ENCODE data around the gene PIN1.
"Not testable (repeated sequence)": the region's sequence is repeated elsewhere in the genome, so short reads cannot be mapped to it uniquely, and the experiment has no call there.

PIN1 gene

DNA sequence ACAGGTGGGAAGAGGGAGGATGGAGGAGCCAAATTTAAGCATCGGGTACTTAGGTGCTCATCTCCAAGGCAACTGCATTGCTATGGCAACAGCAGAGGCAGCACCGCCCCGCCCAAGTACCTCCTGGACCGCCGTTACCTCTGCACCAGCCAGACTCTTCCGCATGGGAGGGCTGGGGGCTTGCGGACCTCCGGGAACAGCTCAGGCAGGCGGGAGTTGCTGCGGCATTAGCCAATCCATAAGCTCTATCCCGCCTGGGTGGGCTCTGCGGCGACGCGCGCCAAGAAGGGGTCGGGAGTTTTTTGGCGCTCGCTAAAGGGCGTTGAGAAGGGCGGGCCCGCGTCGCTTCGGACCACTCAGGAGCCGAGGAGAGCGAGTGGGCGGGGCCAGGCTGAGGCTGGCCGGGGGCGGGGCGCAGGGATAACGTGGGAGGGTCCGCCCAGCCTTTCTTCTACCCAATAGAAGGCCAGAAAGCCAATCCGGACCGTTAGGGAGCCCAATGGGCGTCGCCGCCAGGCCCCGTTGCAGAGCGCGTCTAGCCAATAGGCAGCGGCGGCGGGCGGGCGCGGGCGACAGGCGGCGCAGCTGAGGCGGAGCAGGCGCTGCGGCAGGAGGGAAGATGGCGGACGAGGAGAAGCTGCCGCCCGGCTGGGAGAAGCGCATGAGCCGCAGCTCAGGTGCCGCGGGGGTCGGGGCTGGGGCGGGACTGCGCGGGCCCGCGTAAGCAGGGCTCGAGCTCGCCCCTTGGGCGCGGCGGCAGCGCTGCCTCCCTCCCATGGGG is at the start of gene PIN1:
PIN1 (plus strand) TSS at position 593 of the 781 bp plus-strand sequence; CDS start at position 620, 27 bp downstream.
- DNase-seq, result peak; percentile 97 to 98

DNA sequence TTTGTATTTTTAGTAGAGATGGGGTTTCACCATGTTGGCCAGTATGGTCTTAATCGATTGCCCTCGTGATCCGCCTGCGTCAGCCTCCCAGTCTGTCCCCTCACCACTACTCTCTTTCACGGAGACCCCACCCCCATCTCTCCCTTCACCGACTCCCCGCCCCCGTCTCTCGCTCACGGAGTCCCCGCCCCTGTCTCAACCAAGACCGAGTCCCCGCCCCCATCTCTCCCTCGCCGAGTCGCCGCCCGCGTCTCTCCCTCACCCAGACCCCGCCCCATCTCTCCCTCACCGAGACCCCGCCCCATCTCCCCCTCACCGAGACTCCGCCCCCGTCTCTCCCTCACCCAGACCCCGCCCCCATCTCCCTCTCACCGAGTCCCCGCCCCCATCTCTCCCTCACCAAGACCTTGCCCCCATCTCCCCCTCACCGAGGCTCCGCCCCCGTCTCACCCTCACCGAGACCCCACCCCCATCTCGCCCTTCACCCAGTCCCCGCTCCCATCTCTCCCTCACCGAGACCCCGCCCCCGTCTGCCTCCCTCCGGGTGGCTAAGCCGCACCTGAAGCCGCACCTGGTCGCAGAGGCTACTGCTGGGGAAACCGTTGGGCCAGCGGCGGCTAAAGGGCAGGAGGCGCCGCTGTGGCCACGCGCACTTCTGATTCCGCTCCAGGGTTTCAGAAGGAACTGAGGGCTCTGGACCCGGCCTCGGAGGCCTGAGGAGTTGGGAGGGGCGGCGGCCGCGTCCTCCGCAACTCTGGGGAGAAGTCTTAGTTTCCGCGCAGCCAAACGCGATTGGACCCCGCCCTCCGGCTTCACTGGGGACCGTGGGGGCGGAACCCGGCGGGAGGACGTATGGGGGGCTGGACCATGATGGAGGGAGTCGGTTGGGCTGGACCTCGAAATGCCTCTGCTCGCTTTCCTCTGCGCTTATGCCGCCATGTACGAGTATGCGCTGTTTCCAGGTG is 49.5 kb upstream of the PIN1 start:
- peak; percentile 85 to 93 for DNase-seq

DNA sequence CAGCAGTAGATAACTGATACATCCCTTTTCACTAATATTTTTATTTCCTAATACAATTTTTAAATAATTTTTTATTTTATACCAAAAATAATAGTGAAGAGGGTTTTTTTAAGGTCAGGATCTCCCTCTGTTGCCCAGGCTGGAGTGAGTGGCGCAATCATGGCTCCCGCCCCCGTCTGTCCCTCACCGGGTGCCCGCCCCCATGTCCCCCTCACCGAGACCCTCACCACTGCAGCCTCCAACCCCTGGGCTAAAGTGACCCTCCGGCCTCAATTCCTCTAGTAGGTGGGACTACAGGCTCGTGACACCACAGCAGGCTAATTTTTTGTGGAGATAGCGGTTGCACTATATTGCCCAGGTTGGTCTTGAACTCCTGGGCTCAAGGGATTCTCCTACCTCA is 48.8 kb upstream of the PIN1 start:
- DNase-seq, result no peak

DNA sequence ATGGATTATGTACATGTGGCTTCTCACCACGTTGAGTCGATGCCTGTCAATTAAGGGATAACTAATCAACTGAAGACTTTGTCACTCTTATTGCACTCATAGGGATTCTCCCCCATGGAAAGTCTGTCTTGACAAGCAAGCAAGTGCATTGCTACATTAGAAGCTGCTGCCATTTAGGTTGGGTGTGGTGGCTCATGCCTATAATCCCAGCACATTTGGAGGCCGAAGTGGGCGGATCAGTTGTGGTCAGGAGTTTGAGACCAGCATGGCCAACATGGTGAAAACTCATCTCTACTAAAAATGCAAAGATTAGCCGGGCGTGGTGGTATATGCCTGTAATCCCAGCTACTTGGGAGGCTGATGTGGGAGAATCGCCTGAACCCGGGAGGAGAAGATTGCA is 48.3 kb upstream of the PIN1 start:
- no peak for DNase-seq

DNA sequence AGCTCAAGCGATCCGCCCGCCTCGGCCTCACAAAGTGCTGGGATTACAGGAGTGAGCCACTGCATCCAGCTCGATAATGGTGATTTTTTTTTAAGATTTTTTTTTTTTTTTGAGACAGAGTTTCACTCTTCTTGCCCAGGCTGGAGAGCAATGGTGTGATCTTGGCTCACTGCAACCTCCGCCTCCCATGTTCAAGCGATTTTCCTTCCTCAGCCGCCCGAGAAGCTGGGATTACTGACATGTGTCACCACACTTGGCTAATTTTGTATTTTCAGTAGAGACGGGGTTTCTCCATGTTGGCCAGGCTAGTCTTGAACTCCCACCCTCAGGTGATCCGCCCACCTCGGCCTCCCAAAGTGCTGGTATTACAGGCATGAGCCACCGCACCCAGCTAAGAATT is 46.5 kb upstream of the PIN1 start:
- not testable (repeated sequence) for DNase-seq

DNA sequence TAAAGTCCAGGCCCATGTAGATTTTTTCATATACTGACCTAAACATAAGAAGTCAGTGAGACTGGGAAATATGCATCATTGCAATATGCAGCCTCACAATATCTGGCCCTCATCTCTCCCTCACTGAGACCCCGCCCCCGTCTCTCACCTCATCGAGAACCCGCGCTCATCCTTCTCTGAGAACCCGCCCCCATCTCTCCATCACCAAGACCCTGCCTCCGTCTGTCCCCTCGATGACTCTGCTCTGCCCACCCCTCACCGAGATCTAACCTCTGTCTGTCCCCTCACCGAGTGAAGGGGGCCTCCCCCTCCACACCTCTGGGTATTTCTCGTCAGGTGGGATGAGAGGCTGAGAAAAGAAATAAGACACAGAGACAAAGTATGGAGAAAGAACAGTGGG is 46.1 kb upstream of the PIN1 start:
- DNase-seq, result no peak

DNA sequence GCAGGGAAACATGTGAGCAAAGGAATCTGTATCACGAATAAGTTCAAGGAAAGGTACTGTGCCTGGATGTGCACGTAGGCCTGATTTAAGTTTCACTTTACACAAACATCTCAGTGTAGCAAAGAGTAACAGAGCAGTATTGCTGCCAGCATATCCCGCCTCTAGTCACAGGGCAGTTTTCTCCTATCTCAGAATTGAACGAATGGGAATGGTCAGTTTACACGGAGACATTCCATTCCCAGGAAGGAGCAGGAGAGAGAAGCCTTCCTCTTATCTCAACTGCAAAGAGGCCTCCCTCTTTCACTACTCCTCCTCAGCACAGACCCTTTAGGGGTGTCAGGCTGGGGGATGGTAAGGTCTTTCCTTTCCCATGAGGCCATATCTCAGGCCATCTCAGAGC is 45.5 kb upstream of the PIN1 start:
- not testable (repeated sequence) for DNase-seq

DNA sequence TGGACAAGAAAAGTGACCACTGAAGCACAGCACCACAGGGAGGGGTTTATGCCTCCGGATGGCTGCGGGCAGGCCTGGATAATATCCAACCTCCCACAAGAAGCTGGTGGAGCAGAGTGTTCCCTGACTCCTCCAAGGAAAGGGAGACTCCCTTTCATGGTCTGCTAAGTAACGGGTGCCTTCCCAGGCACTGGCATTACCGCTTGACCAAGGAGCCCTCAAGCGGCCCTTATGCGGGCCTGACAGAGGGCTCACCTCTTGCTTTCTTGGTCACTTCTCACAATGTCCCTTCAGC is 44.1 kb upstream of the PIN1 start:
- DNase-seq, result not testable (repeated sequence)

DNA sequence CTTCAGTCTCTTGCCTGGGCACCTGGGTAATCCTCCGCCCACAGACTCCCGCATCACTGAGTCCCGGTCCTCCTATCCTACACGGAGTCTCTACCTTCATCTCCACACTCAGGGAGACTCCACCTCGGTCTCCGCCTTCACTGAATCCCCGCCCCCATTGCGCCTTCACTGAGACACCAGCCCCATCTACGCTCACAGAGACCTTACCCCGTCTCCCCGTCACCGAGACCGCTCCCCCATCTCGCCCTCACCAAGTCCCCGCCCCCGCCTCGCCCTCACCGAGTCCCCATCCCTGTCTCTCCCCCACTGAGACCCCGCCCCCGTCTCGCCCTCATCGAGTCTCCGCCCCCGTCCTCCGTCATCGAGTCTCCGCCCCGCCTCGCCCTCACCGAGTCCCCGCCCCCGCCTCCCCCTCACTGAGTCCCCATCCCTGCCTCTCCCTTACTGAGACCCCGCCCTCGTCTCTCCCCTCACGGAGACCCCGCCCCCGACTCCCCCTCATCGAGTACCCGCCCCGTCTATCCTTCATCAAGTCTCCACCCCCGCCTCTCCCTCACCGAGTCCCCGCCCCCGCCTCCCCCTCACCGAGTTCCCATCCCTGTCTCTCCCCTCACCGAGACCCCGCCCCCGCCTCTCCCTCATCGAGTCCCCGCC is 43.4 kb upstream of the PIN1 start:
- DNase-seq, result peak; percentile 92 to 98

DNA sequence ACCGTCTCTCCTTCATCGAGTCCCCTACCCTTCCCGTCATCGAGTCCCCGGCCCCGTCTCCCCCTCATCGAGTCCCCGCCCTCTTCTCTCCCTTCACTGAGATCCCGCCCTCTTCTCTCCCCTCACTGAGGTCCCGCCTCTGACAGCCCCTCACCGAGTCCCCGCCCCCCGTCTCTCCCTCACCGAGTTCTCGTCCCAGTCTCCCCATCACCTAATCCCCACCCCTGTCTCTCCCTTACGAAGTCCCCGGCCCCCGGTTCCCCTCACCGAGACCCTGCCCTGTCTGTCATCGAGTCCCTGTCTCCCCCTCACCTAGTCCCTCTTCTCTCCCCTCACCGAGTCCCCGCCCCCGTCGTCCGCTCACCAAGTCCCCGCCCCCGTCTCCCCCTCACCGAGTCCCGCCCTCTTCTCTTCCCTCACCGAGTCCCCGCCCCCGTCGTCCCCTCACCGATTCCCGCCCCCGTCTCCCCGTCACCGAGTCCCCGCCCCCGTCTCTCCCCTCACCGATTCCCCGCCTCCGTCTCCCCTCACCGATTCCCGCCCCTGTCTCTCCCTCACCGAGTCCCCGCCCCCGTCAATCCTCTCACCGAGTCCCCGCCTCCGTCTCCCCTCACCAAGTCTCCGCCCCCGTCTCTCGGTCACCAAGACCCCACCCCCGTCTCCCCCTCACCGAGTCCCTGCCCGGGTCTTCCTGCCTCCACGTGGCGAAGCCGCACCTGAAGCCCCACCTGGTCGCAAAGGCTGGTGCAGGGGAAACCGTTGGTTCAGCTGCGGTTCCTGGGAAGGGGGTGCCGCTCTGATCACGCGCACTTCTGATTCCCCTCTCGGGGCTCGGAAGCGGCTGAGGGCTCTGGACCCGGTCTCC is 42.7 kb upstream of the PIN1 start:
- peak; percentile 91 to 95 for DNase-seq

DNA sequence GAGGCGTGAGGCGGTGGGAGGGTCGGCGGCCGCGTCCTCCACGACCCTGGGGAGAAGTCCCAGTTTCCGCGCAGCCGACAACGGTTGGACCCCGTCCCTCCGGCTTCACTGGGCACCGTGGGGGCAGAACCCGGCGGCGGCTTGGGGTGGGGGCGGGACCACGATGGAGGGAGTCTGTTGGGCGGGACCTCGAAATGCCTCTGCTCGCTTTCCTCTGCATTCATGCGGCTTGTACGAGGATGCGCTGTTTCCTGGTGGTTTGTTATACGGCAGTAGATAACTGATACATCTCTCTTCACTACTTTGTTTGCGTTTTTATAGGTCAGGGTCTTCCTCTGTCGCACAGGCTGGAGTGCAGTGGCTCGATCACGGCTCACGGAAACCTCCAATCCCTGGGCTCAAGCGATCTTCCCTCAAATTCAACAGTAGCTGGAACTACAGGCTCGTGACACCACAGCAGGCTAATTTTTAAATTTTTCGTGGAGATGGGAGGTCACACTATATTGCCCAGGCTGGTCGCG is 42.0 kb upstream of the PIN1 start:
- peak in 1 of 2 donors; percentile 33 for DNase-seq

DNA sequence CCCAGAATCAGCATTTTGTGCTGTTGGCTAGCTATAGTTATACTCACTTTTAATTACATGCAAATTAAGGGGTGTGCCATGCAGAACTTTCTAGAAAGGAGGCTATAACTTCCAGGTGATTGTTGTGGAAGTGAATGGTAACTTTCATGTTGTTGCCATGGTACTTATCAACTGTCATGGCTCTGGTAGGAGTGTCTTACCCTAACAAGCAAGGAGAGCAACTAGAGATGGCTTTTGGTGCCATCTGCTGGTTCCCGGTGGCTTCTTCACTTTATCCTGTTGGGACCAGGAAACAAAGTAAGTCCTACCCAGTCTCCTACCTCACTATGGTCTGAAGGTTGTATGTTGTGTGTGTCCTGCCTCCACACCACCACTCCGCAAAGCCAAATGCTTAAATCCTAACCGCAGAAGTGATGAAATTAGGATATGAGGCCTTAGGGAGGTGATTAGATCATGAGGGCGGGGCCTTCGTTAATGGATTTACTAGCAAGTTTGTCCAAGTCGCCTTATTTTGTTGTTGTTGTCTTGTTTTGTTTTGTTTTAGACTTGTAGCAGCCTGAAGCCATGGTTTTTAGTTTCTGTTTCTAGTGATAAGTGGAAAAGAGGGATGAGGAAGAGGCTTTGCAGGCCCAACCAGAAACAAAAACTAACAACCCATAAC is 38.9 kb upstream of the PIN1 start:
- DNase-seq, result peak; percentile 70 to 88

DNA sequence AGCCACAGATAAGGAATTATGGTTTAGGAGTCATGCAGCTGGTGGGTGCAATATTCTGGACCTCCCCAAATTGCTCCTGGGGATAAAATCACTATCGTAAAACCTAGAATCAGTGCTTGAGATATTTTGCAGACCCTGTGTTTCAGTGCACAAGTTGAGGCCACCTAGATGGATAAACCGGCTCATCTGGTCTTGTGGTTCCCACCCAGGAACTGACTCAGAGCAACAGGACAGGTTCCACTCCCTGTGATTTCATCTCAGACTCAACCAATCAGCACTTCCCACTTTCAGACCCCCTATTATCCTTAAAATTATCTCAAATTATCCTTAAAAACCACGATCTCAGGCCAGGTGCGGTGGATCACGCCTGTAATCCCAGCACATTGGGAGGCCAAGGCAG is 37.2 kb upstream of the PIN1 start:
- DNase-seq, result no peak

DNA sequence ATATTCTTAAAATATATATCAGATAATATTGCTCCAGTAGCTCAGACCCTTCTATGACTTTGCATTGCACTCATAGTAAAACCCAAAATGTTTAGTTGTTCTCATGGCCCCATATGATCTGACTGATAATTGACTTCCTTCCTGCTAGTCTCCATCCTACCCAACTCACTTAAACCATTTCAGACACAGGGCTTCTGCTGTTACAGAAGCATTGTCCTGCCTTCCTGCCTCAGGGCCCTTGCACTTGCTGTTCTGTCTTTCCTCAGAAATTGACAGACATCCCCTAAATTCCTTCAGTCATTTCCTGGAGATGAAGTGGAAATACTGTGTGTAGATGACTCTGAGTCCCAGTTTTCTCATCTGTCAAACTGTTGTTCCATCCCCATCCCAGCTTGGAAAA is 36.0 kb upstream of the PIN1 start:
- DNase-seq, result no peak

DNA sequence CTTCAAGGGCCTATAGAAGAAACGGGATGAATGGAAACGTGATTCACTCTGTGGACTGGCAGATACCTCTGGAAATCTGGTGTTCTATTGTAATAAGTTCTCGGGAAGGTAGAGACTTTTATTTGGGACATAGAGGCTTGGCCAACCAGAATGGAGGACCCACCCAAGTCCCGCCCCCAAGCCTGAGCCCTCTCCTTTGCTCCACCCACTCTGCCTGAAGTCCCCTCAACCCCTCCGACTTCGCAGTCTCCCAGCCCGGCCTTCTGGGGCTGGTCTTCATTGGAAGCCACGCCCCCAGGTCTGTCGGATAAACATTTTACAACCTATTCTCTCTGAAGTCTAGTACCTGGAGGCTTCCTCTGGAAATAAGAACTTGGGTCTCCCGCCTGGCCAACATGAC is 33.1 kb upstream of the PIN1 start:
- DNase-seq, result no peak

DNA sequence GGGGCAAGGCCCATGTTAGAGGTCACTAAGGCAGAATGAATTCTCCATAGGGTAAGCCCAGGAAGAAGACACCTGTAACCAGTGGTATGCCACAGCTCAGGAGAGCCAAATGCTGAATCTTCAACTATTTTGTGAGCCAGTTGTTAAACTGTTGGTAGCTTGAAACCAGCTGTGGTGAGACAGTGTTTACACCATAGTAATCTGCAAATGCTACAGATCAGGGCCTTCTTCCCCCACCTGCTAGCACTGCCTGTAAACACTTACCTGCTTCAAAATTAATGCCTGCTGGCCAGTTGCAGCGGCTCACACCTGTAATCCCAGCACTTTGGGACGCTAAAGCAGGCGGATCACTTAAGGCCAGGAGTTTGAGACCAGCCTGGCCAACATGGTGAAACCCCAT is 28.3 kb upstream of the PIN1 start:
- no peak for DNase-seq

DNA sequence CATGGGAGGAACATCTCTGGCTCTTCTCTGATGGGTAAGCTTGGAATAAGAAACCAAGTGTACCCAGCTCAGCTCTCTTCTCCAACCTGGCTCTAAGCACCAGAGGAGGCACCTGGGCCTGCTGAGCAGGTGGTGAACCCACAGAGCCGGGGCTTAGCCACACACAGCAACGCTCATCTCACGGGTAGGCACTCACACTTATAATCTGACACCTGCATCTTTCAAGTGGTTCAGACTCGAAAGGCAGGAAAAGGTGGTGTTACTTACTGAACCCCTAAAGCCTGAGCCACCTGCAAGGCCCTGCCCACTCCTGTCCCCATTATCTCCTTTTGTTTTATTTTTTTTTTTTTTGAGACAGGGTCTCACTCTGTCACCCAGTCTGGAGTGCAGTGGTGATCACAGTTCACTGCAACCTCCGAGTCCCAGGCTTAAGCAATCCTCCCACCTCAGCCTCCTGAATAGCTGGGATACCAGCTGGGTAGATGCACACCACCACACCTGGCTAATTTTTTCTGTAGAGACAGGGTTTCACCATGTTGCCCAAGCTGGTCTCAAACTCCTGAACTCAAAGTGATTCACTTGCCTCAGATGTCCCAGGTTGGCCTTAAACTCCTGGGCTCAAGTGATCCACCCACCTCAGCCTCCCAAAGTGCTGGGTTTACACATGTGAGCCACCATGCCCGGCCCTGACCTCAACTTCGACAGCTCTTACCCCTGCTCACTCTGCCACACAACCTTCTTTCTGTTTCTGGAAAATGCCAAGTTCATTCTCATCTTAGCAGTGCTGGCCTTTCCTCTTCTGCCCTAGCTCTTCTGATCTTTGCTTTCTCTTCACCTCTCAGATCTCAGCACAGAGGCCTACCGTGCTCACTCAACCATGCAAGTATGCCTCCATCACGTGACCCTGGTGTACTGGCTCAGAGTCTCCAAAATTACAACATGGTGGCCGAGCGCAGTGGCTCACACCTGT is 26.0 kb upstream of the PIN1 start:
- DNase-seq, result no peak

DNA sequence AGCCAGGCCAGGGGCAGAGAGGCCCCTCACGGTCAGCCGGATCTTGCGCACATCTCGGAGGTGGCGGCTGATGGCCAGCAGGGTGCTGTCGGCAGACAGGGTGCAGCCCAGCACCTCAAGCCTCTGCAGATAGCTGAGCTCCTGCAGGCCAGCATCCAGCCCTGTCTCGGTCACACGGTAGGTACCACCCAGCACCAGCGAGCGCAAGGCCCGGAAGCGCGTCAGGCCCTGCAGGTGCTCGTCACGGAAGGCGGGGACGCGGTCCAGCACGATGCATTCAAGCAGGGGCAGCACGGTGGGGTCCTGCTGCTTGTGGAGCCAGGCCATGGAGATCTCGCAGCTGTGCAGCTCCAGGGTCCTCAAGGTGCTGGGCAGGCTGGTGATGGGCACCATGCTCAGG is 24.0 kb upstream of the PIN1 start:
- no peak for DNase-seq

DNA sequence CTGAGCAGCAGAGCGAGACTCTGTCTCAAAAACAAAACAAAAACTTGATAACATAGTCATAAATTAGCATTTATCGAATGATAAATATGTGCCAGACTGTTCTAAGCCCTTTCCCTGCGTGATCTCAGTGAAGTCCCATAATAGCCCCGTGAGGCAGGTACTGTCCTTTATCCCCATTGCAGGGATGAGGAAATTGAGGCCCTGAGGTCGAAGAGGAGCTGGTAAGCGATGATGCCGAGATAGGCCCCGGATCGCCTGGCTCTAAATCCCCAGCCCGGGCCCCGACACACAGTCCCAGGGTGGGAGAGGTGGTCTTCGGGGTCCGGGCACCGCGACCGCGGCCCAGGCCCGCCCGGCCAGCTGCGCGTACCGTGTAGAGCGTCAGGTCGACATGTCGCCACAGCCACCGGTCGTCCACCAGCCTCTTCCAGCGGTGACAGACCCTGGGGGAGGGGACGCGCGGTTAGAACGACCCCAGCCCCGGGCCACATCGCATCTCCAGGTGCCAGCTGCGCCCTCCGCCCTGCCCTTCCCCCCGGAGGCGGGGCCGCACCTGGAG is 16.9 kb upstream of the PIN1 start:
- no peak for DNase-seq
